HG02870 (cell line): ENCODE measurements around the gene LMO7.

Source experiments
- ATAC-seq: cut with Tn5 transposase; IDR thresholded peaks from one replicate; pipeline ENCODE4 v1.9.1; 2021; ENCODE audit warnings: mild to moderate bottlenecking, moderate library complexity; ENCODE audit not compliant: unreplicated experiment

Gene LMO7

DNA sequence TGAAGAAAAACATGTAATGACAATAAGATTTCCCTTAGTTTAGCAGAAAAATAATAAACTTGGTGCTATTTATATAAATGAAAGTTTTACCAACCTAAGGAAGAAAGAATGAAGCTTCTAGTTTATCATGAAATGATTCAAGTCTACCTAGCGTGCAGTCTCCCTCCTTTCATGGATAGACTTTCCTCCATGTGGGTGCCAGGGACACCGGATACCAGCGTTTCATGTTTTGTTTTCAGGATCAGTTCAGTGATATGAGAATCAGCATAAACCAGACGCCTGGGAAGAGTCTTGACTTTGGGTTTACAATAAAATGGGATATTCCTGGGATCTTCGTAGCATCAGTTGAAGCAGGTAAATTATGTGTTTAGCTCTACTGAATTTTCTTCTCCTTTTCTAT is 196.7 kb downstream of the LMO7 start:
- ATAC-seq: no peak

DNA sequence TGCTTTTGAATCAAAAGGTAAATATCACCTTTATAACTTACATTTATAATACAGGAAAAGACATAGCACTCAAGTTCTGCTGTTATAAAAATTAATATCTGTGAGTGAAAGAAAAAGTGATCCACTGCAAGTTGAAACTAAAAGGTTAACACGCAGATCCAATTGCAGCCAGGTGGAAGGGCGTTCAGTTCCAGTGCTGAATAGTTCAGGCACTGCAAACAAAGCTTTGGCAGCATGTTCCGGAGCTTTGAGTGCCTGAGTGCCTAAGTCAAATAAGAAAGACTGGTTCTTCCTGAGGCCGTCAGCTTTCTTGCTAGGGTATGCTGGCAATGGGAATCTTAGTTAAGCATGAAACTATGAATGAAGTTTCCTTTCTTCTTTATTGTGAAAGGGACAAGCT is 200.3 kb downstream of the LMO7 start:
- ATAC-seq: no peak

DNA sequence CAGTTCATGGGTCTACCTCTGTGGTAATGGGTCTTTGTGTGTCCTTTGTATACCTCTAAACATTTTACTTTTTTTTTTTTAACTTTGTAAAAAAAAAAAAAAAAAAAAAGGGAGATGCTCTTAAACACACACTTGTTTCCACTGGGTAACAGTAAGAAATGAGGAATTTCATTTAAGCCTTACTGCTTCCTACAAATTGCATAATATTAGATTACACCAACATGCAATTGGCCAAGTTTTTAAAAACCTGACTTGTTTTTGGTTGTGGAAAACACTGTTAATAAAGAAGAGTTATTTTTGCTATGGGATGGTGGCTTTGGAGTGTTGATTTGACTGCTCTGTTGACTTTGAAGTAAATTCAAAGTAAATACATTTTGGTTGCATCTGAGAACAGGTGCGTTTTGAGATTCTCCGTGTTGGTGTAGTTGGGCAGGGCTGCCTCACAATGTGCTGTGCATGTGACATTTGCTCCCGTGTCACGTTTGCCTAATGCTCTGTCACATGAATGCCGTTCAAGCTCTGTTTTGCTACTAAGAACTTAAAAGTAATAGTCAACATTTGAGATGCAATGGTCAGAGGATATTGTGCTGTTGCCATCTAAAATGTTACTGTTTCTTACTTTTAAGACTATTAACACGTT is 202.4 kb downstream of the LMO7 start:
- ATAC-seq: no peak

DNA sequence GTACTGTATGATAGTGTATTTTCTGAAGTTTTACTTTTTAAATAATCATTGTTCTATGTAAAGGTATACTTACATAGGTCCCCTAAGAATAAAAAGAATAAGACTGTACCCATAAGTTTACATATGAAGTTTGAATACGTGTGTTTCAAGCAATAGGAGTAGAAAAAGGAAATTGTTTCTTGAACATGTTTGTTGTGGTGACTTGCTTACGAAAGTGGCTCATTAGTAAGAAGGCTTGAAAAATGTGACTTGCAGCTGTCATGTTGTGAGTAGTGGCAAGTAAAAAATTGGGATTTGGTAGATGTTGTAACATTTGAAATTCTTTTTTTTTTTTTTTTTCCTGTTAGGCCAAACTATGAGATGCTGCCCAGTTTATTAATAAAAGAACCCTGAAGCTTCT is 203.3 kb downstream of the LMO7 start:
- no peak for ATAC-seq

- ATAC-seq: no peak
Measured at GRCh38 chr13:75841905-75842304, 205.8 kb downstream of the LMO7 start.

GRCh38 chr13:75843074-75843473 is 206.9 kb downstream of the LMO7 start:
- no peak for ATAC-seq

DNA sequence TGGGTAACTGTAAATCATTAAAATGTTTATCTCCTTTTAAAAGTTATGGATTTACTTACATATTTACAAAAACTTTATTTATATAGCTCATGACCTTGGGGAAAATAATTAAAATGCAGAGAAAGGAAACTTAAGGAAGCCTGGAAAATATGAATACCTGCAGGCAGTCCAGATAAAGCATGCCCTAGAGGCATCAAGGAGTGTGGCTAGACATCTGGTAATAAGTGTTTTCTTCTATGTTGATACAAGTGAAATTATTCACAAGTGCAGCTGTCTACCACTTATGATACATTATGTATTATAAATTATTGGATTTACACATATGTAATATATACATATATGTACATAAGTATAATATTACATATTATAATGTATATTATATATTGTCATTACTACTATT is 207.9 kb downstream of the LMO7 start:
- no peak for ATAC-seq

- no peak for ATAC-seq
Measured at GRCh38 chr13:75847588-75847987, 211.5 kb downstream of the LMO7 start.

GRCh38 chr13:75850916-75851315 is 214.8 kb downstream of the LMO7 start:
- ATAC-seq: no peak

- no peak for ATAC-seq
Measured at GRCh38 chr13:75855216-75855615, 219.1 kb downstream of the LMO7 start.

DNA sequence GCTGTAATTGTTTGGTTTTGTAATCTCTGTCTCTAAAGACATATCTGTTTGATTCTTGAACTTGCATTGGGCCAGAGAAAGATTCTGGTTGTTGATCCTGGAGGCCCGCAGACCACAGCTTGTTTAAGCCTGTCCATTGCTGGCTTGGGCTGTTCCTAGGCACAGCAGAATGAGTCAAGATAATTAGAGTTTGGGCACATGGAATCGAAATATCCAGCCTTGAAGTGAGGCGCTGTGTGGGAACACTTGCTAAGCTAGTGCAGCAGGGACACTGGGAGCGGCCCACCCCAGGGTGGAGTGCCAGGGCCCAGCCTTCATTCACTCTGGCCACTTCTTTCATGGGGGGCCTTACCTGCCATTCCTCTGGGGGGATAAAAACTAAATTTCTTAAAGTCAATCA is 219.7 kb downstream of the LMO7 start:
- no peak for ATAC-seq

DNA sequence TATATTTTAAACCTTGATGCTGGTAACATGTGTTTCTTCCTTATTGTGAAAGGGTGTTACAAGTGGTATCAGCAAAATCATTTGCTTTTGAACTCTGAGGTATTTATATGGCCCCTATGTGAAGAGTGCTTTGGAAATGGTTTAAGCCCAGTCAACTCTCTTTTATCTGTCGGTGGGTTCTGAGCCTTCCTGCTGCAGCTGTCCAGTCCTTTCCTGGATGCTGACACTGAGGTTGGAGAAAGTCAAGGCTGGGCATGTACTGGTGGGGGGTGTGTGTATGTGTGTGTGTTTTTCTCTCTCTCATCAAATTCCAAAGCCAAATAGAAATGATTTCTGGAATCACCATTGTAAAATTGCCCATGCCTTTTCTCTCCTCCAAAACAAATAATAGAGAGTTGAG is 221.2 kb downstream of the LMO7 start:
- ATAC-seq: no peak

GRCh38 chr13:75860935-75861334 is 224.8 kb downstream of the LMO7 start:
- ATAC-seq: no peak

GRCh38 chr13:75861786-75862185 is 225.7 kb downstream of the LMO7 start:
- no peak for ATAC-seq

- no peak for ATAC-seq
Measured at GRCh38 chr13:75864718-75865117, 228.6 kb downstream of the LMO7 start.

- ATAC-seq: no peak
Measured at GRCh38 chr13:75867379-75868117, 231.4 kb downstream of the LMO7 start.

DNA sequence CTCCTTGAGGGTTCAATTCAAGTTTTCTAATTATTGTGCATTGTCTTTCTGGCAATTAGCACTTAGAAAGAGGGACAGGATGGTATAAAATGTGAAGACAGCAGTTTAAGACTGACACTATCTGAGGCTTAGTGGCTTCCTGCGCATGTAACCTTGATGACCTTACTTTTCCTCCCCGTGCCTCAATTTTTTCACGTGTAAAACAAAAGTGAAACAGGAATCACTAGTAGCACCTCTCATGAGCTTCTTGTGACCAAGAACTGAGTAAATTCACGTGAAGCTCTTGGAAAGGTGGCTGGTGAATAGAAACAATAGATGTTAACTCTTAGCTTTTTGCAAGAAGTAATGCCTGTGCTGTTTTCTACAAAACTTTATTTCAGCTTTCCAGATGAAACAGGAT is 233.9 kb downstream of the LMO7 start:
- ATAC-seq: no peak

DNA sequence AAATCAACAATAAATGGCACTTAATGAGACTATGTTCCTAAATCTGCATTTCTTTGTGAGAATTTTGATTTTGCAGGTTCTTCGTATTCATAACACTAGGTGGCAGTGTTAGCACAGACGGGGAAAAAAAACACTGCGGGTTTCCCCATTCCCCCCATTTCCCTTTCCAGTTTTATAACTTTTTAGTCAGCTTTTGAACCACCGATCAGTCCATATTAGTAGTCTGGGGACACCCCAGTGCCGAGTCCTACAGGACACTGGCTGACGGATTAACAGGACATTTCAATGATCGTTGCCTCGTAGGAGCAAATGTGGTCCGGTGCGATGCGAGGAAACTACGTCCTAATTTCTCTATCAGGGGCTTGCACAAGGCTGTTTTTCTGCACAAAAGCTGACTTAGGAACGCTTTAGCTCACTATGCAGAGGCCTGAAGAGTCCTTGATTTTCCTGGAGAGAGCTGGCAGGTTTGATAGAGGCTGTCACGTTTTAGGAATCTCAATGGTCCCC is 234.3 kb downstream of the LMO7 start:
- ATAC-seq: no peak

GRCh38 chr13:75871059-75871458 is 234.9 kb downstream of the LMO7 start:
- no peak for ATAC-seq

DNA sequence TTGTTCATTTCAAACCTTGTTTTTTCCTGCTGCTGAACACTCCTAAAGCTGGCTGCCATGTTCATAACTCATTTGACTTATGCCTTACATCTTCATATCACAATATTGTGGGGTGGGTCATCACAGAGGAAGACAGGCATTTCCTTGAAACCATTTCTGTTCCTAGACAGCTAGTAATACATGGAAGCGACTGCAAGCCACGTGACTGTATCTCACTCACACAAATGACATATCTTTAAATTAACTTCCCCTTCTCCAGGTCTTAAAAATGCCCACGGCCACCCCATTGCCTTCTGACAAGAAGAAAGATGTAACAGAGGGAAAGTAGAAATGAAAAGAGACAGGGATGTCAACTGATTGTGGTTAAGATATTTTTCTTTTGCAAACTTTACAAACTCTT is 236.8 kb downstream of the LMO7 start:
- ATAC-seq: no peak

GRCh38 chr13:75873494-75873893 is 237.4 kb downstream of the LMO7 start:
- no peak for ATAC-seq

- no peak for ATAC-seq
Measured at GRCh38 chr13:75875450-75875849, 239.3 kb downstream of the LMO7 start.
